OCI-LY7 (cell line): Measurements from ENCODE around the gene SMOC2.

Experiments
- EZH2phosphoT487 ChIP-seq: fragments of 200-600 bp; sonication (generic); IDR thresholded peaks from 2 replicates; pipeline ENCODE4 v1.6.1; 2018; ENCODE audit warnings: low read depth, borderline replicate concordance, mild to moderate bottlenecking, mixed run types, antibody characterized with exemption, low read length, moderate library complexity, mixed read lengths
- TF ChIP-seq, protein P1 (sequence below): fragments of 200-600 bp; sonication (generic); conservative IDR thresholded peaks from 2 replicates; pipeline ENCODE4 v1.5.1; 2014; ENCODE audit warnings: mild to moderate bottlenecking, antibody characterized with exemption, low read length, moderate library complexity, mixed read lengths

DNA sequence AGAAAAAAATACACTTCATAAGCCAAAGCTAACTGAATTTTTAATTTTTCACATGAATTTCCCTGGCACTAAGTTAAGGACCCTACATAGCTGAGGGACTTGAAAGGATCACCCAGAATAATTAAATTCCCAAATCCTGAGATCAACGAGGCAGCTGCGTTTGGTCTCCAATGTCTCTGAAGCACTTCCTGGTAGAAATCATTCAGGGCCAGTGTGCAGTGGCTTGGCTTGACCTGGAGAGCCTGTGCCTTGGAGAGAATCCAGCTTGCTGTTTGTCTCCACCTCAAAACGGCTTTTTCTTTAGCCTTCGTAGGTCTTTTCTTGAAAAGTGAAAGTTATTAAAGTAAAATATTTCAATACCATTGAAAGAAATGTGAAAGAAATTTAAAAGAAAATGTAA is 92.4 kb downstream of the SMOC2 start:
- TF ChIP-seq, protein P1, sequence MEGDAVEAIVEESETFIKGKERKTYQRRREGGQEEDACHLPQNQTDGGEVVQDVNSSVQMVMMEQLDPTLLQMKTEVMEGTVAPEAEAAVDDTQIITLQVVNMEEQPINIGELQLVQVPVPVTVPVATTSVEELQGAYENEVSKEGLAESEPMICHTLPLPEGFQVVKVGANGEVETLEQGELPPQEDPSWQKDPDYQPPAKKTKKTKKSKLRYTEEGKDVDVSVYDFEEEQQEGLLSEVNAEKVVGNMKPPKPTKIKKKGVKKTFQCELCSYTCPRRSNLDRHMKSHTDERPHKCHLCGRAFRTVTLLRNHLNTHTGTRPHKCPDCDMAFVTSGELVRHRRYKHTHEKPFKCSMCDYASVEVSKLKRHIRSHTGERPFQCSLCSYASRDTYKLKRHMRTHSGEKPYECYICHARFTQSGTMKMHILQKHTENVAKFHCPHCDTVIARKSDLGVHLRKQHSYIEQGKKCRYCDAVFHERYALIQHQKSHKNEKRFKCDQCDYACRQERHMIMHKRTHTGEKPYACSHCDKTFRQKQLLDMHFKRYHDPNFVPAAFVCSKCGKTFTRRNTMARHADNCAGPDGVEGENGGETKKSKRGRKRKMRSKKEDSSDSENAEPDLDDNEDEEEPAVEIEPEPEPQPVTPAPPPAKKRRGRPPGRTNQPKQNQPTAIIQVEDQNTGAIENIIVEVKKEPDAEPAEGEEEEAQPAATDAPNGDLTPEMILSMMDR, result no peak
- TF ChIP-seq EZH2phosphoT487, result no peak
